KMS-11 (cell line): ENCODE measurements around the gene FDCSP.
"Not testable (repeated sequence)": the region's sequence is repeated elsewhere in the genome, so short reads cannot be mapped to it uniquely, and the experiment has no call there.

Experiments used
- H2AFZ ChIP-seq: fragments of 200-600 bp; sonication (generic); 2 replicates; pipeline ENCODE4 v1.6.1; 2016; ENCODE audit warnings: antibody characterized with exemption, mixed run types, low read depth
- H3K27ac ChIP-seq: fragments of 200-600 bp; sonication (generic); 2 replicates; pipeline ENCODE4 v1.6.1; 2016; ENCODE audit warnings: mild to moderate bottlenecking, mixed run types
- H3K27me3 ChIP-seq: fragments of 200-600 bp; sonication (generic); 2 replicates; pipeline ENCODE4 v1.6.1; 2017; ENCODE audit warnings: mild to moderate bottlenecking, low read depth, mixed run types, moderate library complexity; ENCODE audit not compliant: insufficient read depth
- H3K36me3 ChIP-seq: fragments of 200-600 bp; sonication (generic); 2 replicates; pipeline ENCODE4 v1.6.1; 2017; ENCODE audit warnings: mild to moderate bottlenecking, mixed run types; ENCODE audit not compliant: insufficient read depth
- H3K4me1 ChIP-seq: fragments of 200-600 bp; sonication (generic); 2 replicates; pipeline ENCODE4 v1.6.1; 2016; ENCODE audit warnings: mild to moderate bottlenecking, low read depth, mixed run types; ENCODE audit not compliant: poor library complexity, severe bottlenecking
- H3K4me2 ChIP-seq: fragments of 200-600 bp; sonication (generic); 2 replicates; pipeline ENCODE4 v1.7.0; 2016; ENCODE audit warnings: mild to moderate bottlenecking, mixed run types
- H3K4me3 ChIP-seq: fragments of 200-600 bp; sonication (generic); IDR thresholded peaks from 2 replicates; pipeline ENCODE4 v1.6.1; 2017; ENCODE audit warnings: low read depth, low read length, mixed read lengths; ENCODE audit not compliant: insufficient read depth
- H3K79me2 ChIP-seq: fragments of 200-600 bp; sonication (generic); 2 replicates; pipeline ENCODE4 v1.6.1; 2016; ENCODE audit warnings: low read depth, mixed run types; ENCODE audit not compliant: insufficient read depth
- H3K9ac ChIP-seq: fragments of 200-600 bp; sonication (generic); 2 replicates; pipeline ENCODE4 v1.6.1; 2016; ENCODE audit warnings: mild to moderate bottlenecking, mixed run types
- H4K20me1 ChIP-seq: fragments of 200-600 bp; sonication (generic); 2 replicates; pipeline ENCODE4 v1.6.1; 2016; ENCODE audit warnings: mild to moderate bottlenecking, mixed run types; ENCODE audit not compliant: insufficient read depth
- TF ChIP-seq, protein P1 (sequence below): fragments of 200-600 bp; sonication (generic); conservative IDR thresholded peaks from 2 replicates; pipeline ENCODE4 v1.6.1; 2017; ENCODE audit warnings: low read depth, mild to moderate bottlenecking, antibody characterized with exemption, low read length, moderate library complexity, mixed read lengths

The FDCSP gene

GRCh38 chr4:70236125-70236524 is 10.2 kb downstream of the FDCSP start:
- Histone ChIP-seq H3K27ac (no peak overlapping the region), H2AFZ (no peak overlapping the region), H3K36me3 (no peaks in the 10 kb centered on the region), H3K4me3 (no peak overlapping the region), H3K9ac (no peak overlapping the region), H3K4me2 (no peak overlapping the region), H3K79me2 (no peaks in the 10 kb centered on the region), H3K4me1 (no peaks in the 10 kb centered on the region), H4K20me1 (no peaks in the 10 kb centered on the region), H3K27me3 (no peaks in the 10 kb centered on the region)
- TF ChIP-seq, protein P1, sequence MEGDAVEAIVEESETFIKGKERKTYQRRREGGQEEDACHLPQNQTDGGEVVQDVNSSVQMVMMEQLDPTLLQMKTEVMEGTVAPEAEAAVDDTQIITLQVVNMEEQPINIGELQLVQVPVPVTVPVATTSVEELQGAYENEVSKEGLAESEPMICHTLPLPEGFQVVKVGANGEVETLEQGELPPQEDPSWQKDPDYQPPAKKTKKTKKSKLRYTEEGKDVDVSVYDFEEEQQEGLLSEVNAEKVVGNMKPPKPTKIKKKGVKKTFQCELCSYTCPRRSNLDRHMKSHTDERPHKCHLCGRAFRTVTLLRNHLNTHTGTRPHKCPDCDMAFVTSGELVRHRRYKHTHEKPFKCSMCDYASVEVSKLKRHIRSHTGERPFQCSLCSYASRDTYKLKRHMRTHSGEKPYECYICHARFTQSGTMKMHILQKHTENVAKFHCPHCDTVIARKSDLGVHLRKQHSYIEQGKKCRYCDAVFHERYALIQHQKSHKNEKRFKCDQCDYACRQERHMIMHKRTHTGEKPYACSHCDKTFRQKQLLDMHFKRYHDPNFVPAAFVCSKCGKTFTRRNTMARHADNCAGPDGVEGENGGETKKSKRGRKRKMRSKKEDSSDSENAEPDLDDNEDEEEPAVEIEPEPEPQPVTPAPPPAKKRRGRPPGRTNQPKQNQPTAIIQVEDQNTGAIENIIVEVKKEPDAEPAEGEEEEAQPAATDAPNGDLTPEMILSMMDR = no peak

DNA sequence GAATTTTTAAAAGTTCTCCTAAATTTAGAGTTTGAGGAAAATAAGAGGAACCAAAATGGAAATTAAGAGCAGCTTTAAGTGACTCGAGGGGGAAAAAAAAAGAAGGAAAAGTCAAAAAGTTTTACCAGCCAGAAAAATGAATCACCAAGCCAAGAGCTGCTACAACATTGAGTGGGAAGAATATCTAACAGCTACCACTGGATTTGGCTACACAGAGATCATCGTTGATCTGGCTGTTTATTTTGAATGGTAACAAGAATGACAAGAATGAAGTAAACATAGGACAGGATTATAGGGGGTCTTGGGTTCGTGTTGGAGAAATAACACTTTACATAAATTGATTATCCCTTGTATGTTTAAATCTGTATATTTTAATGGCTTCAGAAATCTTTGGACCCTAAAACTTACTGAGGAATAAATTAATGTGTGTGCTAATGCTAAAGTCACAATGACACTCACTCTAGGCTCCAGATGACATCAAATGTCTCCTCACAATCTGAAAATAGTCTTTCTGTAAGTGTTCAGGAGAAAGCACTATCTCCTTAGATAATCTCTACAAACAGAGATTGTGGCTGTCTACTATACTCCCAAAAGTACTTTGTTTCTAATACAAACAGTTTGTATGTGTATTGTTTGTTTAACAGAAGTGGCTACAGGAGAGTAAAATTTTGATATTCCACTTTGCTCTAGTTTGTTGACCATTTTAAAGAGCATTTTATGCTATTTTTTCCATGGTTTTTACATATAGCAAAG is 13.4 kb downstream of the FDCSP start:
- no peaks in the 10 kb centered on the region for H3K36me3 ChIP-seq
- TF ChIP-seq, protein P1 = no peak
- no peak overlapping the region for H3K27ac ChIP-seq
- no peaks in the 10 kb centered on the region for H3K4me1 ChIP-seq
- H3K4me3 ChIP-seq = no peak overlapping the region
- H4K20me1 ChIP-seq = no peaks in the 10 kb centered on the region
- H3K79me2 ChIP-seq = no peaks in the 10 kb centered on the region
- no peak overlapping the region for H2AFZ ChIP-seq
- no peaks in the 10 kb centered on the region for H3K27me3 ChIP-seq
- H3K4me2 ChIP-seq = no peak overlapping the region
- no peak overlapping the region for H3K9ac ChIP-seq

- Histone ChIP-seq H3K36me3 (no peaks in the 10 kb centered on the region), H3K4me2 (no peak overlapping the region), H3K9ac (no peak overlapping the region)
Measured at GRCh38 chr4:70239884-70240591, 14.1 kb downstream of the FDCSP start.

GRCh38 chr4:70242297-70242696 is 16.4 kb downstream of the FDCSP start, which contains the start of gene CSN3:
Gene CSN3, plus strand, starts transcription at chr4:70242597. Its CDS starts 2,223 bp downstream, at chr4:70244820.
- H3K4me2 ChIP-seq, H3K4me3 ChIP-seq, H3K27ac ChIP-seq, H3K79me2 ChIP-seq, H3K36me3 ChIP-seq, H2AFZ ChIP-seq, H3K4me1 ChIP-seq, H3K27me3 ChIP-seq, H4K20me1 ChIP-seq, H3K9ac ChIP-seq: not testable (repeated sequence)

More at GRCh38 chr4:70239884-70240591, 14.1 kb downstream of the FDCSP start:
- Histone ChIP-seq H3K27ac (no peak overlapping the region), H4K20me1 (no peaks in the 10 kb centered on the region), H3K4me3 (no peak overlapping the region), H3K4me1 (no peaks in the 10 kb centered on the region), H2AFZ (no peak overlapping the region), H3K79me2 (no peaks in the 10 kb centered on the region), H3K27me3 (no peaks in the 10 kb centered on the region)
- TF ChIP-seq, protein P1 = no peak

- Histone ChIP-seq H3K27ac (no peak overlapping the region), H3K4me3 (no peak overlapping the region), H3K79me2 (no peaks in the 10 kb centered on the region), H3K27me3 (no peaks in the 10 kb centered on the region), H3K36me3 (no peaks in the 10 kb centered on the region), H3K9ac (no peak overlapping the region), H3K4me2 (no peak overlapping the region), H2AFZ (no peak overlapping the region), H4K20me1 (no peaks in the 10 kb centered on the region), H3K4me1 (no peaks in the 10 kb centered on the region)
- TF ChIP-seq, protein P1 = no peak
Measured at GRCh38 chr4:70243091-70243490, 17.2 kb downstream of the FDCSP start.
